AG09309 (cell line): ENCODE measurements around the gene TOPBP1.

Source experiments
- DNase-seq: peaks from one replicate; pipeline ENCODE4 v3.0.0-alpha.2; 2010; ENCODE audit warnings: low read depth
- H3K4me3 ChIP-seq: 2 replicates; pipeline ENCODE4 v1.5.1; 2011; ENCODE audit warnings: mild to moderate bottlenecking, low read depth, low read length, moderate library complexity; ENCODE audit not compliant: control insufficient read depth
- CTCF ChIP-seq: IDR thresholded peaks from 2 replicates; pipeline ENCODE4 v1.5.1; 2011; ENCODE audit warnings: mild to moderate bottlenecking, low read depth, low read length, inconsistent platforms; ENCODE audit not compliant: insufficient read depth, control insufficient read depth; ENCODE audit errors: missing control alignments

Gene TOPBP1

GRCh38 chr3:133700351-133700750 lies 38.6 kb upstream of the TOPBP1 start:
- DNase-seq, result no peak
- no peak overlapping the region for H3K4me3 ChIP-seq
- no peak for TF ChIP-seq CTCF

- DNase-seq, result no peak
- TF ChIP-seq CTCF, result no peak
Measured at GRCh38 chr3:133699903-133700302, 38.2 kb upstream of the TOPBP1 start.

GRCh38 chr3:133699467-133699866 lies 37.7 kb upstream of the TOPBP1 start:
- no peak for TF ChIP-seq CTCF
- DNase-seq, result no peak
- no peak overlapping the region for H3K4me3 ChIP-seq

More at GRCh38 chr3:133699903-133700302, 38.2 kb upstream of the TOPBP1 start:
- H3K4me3 ChIP-seq, result no peak overlapping the region

GRCh38 chr3:133697960-133698359 lies 36.2 kb upstream of the TOPBP1 start:
- DNase-seq, result no peak
- H3K4me3 ChIP-seq, result no peak overlapping the region
- no peak for TF ChIP-seq CTCF

GRCh38 chr3:133695560-133696171 lies 33.9 kb upstream of the TOPBP1 start:
- no peak overlapping the region for H3K4me3 ChIP-seq
- DNase-seq, result no peak
- no peak for TF ChIP-seq CTCF

- no peak for DNase-seq
- H3K4me3 ChIP-seq, result no peak overlapping the region
- no peak for TF ChIP-seq CTCF
Measured at GRCh38 chr3:133694288-133695268, 32.8 kb upstream of the TOPBP1 start.
